HL-60 (cell line): Measurements from ENCODE around the gene GALK1.

ENCODE experiments used
- DNase-seq, 2 experiments: peaks; one replicate each; pipeline ENCODE4 v3.0.0-alpha.2; 2010 to 2020; ENCODE audit warnings: low read depth in 1 of 2, low spot score in 1 of 2
- H3K27ac ChIP-seq: fragments of 250-450 bp; sonication (Bioruptor Pico); replicated peaks from 2 replicates; pipeline ENCODE4 v1.5.1; 2020; ENCODE audit warnings: mild to moderate bottlenecking, moderate library complexity
- H3K27me3 ChIP-seq: fragments of 250-450 bp; sonication (Bioruptor Pico); 2 replicates; pipeline ENCODE4 v1.5.1; 2021; ENCODE audit warnings: mild to moderate bottlenecking, moderate library complexity; ENCODE audit not compliant: insufficient read depth, poor library complexity, severe bottlenecking
- H3K4me3 ChIP-seq: replicated peaks from 2 replicates; pipeline ENCODE4 v1.5.1; 2011; ENCODE audit warnings: mild to moderate bottlenecking, control low read depth, low read length; ENCODE audit not compliant: insufficient read depth
- GABPA ChIP-seq: IDR thresholded peaks from 2 replicates; pipeline ENCODE4 v1.6.1; 2012; ENCODE audit warnings: low read depth
- POLR2AphosphoS5 ChIP-seq: IDR thresholded peaks from 2 replicates; pipeline ENCODE4 v1.6.1; 2012; ENCODE audit warnings: low read depth
- SPI1 ChIP-seq: IDR thresholded peaks from 2 replicates; pipeline ENCODE4 v1.6.1; 2012; ENCODE audit warnings: low read depth, mild to moderate bottlenecking, borderline replicate concordance
- TF ChIP-seq, protein P1 (sequence below): IDR thresholded peaks from one replicate; pipeline ENCODE4 v1.5.1; 2011; ENCODE audit warnings: low read length, control low read depth, inconsistent platforms; ENCODE audit not compliant: insufficient read depth
- TF ChIP-seq, protein P2 (sequence below): IDR thresholded peaks from 2 replicates; pipeline ENCODE4 v1.6.1; 2012; ENCODE audit warnings: low read depth; ENCODE audit not compliant: insufficient replicate concordance

GALK1 gene

GRCh38 chr17:75742337-75742736 lies 22.7 kb downstream of the GALK1 start:
- TF ChIP-seq, protein P1, sequence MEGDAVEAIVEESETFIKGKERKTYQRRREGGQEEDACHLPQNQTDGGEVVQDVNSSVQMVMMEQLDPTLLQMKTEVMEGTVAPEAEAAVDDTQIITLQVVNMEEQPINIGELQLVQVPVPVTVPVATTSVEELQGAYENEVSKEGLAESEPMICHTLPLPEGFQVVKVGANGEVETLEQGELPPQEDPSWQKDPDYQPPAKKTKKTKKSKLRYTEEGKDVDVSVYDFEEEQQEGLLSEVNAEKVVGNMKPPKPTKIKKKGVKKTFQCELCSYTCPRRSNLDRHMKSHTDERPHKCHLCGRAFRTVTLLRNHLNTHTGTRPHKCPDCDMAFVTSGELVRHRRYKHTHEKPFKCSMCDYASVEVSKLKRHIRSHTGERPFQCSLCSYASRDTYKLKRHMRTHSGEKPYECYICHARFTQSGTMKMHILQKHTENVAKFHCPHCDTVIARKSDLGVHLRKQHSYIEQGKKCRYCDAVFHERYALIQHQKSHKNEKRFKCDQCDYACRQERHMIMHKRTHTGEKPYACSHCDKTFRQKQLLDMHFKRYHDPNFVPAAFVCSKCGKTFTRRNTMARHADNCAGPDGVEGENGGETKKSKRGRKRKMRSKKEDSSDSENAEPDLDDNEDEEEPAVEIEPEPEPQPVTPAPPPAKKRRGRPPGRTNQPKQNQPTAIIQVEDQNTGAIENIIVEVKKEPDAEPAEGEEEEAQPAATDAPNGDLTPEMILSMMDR, result no peak
- no peak for TF ChIP-seq POLR2AphosphoS5
- TF ChIP-seq SPI1, result no peak
- TF ChIP-seq, protein P2, sequence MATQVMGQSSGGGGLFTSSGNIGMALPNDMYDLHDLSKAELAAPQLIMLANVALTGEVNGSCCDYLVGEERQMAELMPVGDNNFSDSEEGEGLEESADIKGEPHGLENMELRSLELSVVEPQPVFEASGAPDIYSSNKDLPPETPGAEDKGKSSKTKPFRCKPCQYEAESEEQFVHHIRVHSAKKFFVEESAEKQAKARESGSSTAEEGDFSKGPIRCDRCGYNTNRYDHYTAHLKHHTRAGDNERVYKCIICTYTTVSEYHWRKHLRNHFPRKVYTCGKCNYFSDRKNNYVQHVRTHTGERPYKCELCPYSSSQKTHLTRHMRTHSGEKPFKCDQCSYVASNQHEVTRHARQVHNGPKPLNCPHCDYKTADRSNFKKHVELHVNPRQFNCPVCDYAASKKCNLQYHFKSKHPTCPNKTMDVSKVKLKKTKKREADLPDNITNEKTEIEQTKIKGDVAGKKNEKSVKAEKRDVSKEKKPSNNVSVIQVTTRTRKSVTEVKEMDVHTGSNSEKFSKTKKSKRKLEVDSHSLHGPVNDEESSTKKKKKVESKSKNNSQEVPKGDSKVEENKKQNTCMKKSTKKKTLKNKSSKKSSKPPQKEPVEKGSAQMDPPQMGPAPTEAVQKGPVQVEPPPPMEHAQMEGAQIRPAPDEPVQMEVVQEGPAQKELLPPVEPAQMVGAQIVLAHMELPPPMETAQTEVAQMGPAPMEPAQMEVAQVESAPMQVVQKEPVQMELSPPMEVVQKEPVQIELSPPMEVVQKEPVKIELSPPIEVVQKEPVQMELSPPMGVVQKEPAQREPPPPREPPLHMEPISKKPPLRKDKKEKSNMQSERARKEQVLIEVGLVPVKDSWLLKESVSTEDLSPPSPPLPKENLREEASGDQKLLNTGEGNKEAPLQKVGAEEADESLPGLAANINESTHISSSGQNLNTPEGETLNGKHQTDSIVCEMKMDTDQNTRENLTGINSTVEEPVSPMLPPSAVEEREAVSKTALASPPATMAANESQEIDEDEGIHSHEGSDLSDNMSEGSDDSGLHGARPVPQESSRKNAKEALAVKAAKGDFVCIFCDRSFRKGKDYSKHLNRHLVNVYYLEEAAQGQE, result no peak
- no peak for TF ChIP-seq GABPA
- Histone ChIP-seq H3K27me3 (no peaks in the 10 kb centered on the region), H3K27ac (no peak overlapping the region), H3K4me3 (no peak overlapping the region)
- no peak for DNase-seq

GRCh38 chr17:75740631-75741077 lies 24.3 kb downstream of the GALK1 start:
- Histone ChIP-seq H3K27me3 (no peaks in the 10 kb centered on the region), H3K4me3 (no peak overlapping the region), H3K27ac (no peak overlapping the region)
- TF ChIP-seq, protein P1, result no peak
- TF ChIP-seq GABPA, result no peak
- TF ChIP-seq SPI1, result no peak
- no peak for TF ChIP-seq POLR2AphosphoS5
- TF ChIP-seq, protein P2, result no peak
- DNase-seq, result no peak

DNA sequence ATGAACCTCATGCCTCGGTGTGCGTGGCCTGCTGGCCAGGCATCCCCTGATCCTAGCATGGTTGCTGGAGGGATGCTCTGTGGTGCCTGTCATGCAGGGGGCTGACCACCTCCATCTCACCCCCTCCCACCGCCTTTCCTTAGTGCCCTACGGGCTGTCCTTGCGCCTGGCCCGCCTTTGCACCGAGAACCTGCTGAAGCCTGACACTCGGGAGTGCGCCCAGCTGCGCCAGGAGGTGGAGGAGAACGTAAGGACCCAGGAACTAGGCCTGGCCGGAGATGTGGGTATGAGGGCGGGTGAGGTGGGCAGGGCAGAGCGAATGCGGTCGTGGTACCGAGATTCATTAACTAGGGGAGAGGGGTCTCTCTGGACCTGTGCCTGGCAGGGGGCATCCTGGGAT lies 24.8 kb downstream of the GALK1 start:
- no peak for DNase-seq
- no peak overlapping the region for H3K27ac ChIP-seq
- no peak overlapping the region for H3K4me3 ChIP-seq
- H3K27me3 ChIP-seq, result no peaks in the 10 kb centered on the region
- TF ChIP-seq, protein P1, result no peak

GRCh38 chr17:75739801-75740200 lies 25.2 kb downstream of the GALK1 start:
- no peaks in the 10 kb centered on the region for H3K27me3 ChIP-seq
- DNase-seq, result no peak
- H3K27ac ChIP-seq, result no peak overlapping the region
- TF ChIP-seq GABPA, result no peak
- TF ChIP-seq, protein P1, result no peak
- TF ChIP-seq SPI1, result no peak
- TF ChIP-seq, protein P2, result no peak
- TF ChIP-seq POLR2AphosphoS5, result no peak
- H3K4me3 ChIP-seq, result no peak overlapping the region
